GM12878 (cell line): ENCODE results near the gene RPRD1B. TPM values are rescaled to one million over a fixed set of nuclear protein-coding genes. Genes with fewer than 3 reads are reported as not detected.

Source experiments
- ATAC-seq: fragments of 200-7000 bp; cut with Tn5 transposase; 3 replicates; pipeline ENCODE4 v1.9.1; 2020; ENCODE audit warnings: mild to moderate bottlenecking, moderate library complexity
- BruUV-seq: library from RNA; stranded (reverse); fragments of 400-500 nt; replicated peaks from 2 replicates; lab custom pipeline; 2021; lab: Mats Ljungman, UMichigan
- CTCF ChIA-PET: fragments of 300-600 bp; sonication (Branson Sonifier 250); formaldehyde crosslinking; extraction: SDS; loops from one replicate; lab custom pipeline; 2021; ENCODE audit warnings: inconsistent platforms; lab: Yijun Ruan, JAX
- POLR2A ChIA-PET: fragments of 350-600 bp; formaldehyde crosslinking; extraction: SDS; loops from one replicate; lab custom pipeline; 2021; ENCODE audit warnings: inconsistent platforms; lab: Charles Lee
- RAD21 ChIA-PET: fragments of 300-600 bp; sonication (Branson Sonifier 250); formaldehyde crosslinking; loops from one replicate; lab custom pipeline; 2023; ENCODE audit warnings: antibody characterized with exemption; ENCODE audit not compliant: unreplicated experiment; lab: Charles Lee
- SMC1A ChIA-PET: fragments of 300-600 bp; sonication (Branson Sonifier 250); formaldehyde crosslinking; loops from one replicate; lab custom pipeline; 2023; ENCODE audit not compliant: unreplicated experiment, uncharacterized antibody; lab: Charles Lee
- DNase-seq: peaks from one replicate; pipeline ENCODE4 v3.0.0-alpha.2; 2011; ENCODE audit warnings: low read depth, low spot score
- FAIRE-seq: peaks from 3 replicates; lab custom pipeline; 2011; peaks lifted over from hg19 to GRCh38; lab: Jason Lieb, UNC
- H2AFZ ChIP-seq: 2 replicates; pipeline ENCODE4 v1.6.0; 2011; ENCODE audit warnings: low read depth, low read length, control low read depth; ENCODE audit not compliant: control insufficient read depth
- H3K27ac ChIP-seq: 2 replicates; pipeline ENCODE4 v1.5.1; 2011; ENCODE audit warnings: control low read depth; ENCODE audit not compliant: control insufficient read depth, insufficient read depth
- H3K27me3 ChIP-seq, 2 experiments: replicated peaks in 1 of 2; 2 replicates each; pipeline versions ENCODE4 v1.6.0 to v1.6.1; 2011; ENCODE audit warnings: low read length in 1 of 2; ENCODE audit not compliant: control insufficient read depth in 2 of 2, insufficient read depth in 2 of 2
- H3K36me3 ChIP-seq, 2 experiments: 2 replicates each; pipeline ENCODE4 v1.5.1; 2011; ENCODE audit warnings: low read length in 1 of 2; ENCODE audit not compliant: control insufficient read depth in 2 of 2, insufficient read depth in 2 of 2
- H3K4me1 ChIP-seq: 2 replicates; pipeline ENCODE4 v1.6.1; 2011; ENCODE audit warnings: mild to moderate bottlenecking, low read length, moderate library complexity, mixed read lengths; ENCODE audit not compliant: control insufficient read depth, insufficient read depth
- H3K4me2 ChIP-seq: 2 replicates; pipeline ENCODE4 v1.6.0; 2011; ENCODE audit warnings: control low read depth; ENCODE audit not compliant: control insufficient read depth, insufficient read depth
- H3K4me3 ChIP-seq: fragments of 200-600 bp; sonication (generic); 2 replicates; pipeline ENCODE4 v1.5.1; 2016
- H3K79me2 ChIP-seq: 2 replicates; pipeline ENCODE4 v1.6.0; 2011; ENCODE audit warnings: low read length; ENCODE audit not compliant: control insufficient read depth, insufficient read depth
- H3K9ac ChIP-seq: 2 replicates; pipeline ENCODE4 v1.8.0; 2011; ENCODE audit warnings: low read length, control low read depth, mixed read lengths; ENCODE audit not compliant: control insufficient read depth, insufficient read depth
- H3K9me3 ChIP-seq: replicated peaks from 3 replicates; pipeline ENCODE4 v1.5.1; 2011; ENCODE audit warnings: mild to moderate bottlenecking, low read length; ENCODE audit not compliant: control insufficient read depth, insufficient read depth
- H4K20me1 ChIP-seq: 2 replicates; pipeline ENCODE4 v1.6.0; 2011; ENCODE audit not compliant: control insufficient read depth, insufficient read depth
- CUX1 ChIP-seq: IDR thresholded peaks from 2 replicates; pipeline ENCODE4 v1.6.1; 2012; ENCODE audit warnings: improper control_type of control experiment, low read depth, low read length; ENCODE audit not compliant: insufficient replicate concordance
- NFXL1 ChIP-seq: fragments of 450-650 bp; IDR thresholded peaks from 2 replicates; pipeline ENCODE4 v1.6.1; 2017; ENCODE audit warnings: antibody characterized with exemption, mild to moderate bottlenecking, borderline replicate concordance
- SPI1 ChIP-seq: IDR thresholded peaks from 2 replicates; pipeline ENCODE4 v1.6.1; 2011; ENCODE audit warnings: low read depth, mild to moderate bottlenecking, low read length, moderate library complexity, borderline replicate concordance; ENCODE audit not compliant: insufficient read depth
- WGBS: methylation state at CpG from one replicate; pipeline ENCODE4 v1.1.6; 2016; ENCODE audit warnings: low lambda C conversion rate; ENCODE audit not compliant: insufficient replicate concordance, insufficient coverage; ENCODE audit errors: missing lambda C conversion rate; 5-methylcytosine and 5-hydroxymethylcytosine counted together
- in situ Hi-C: fragments of 300-500 bp; cut with MboI; formaldehyde crosslinking; loops from 9 replicates; pipeline ENCODE4 v1.14.3; 2018; ENCODE audit warnings: mixed read lengths
- intact Hi-C: fragments of 100-400 bp; cut with micrococcal nuclease; formaldehyde crosslinking; loops from one replicate; pipeline ENCODE4 v1.14.2; 2022; ENCODE audit not compliant: unreplicated experiment
- polyA plus RNA-seq, 11 experiments: library from polyadenylated mRNA; depleted of rRNA in 4 of 11; unstranded in 6 of 11; stranded (reverse) in 5 of 11; fragments of >200 nt; fragmentation: Nextera tagmentation in 4 of 11; fragmentation: Illumina TruSeq in 1 of 11; extraction: Ambion mirVana in 4 of 11; extraction: Trizol in 1 of 11; gene quantifications; 1 replicate in 1 of 11; 2 replicates in 10 of 11; pipeline versions ENCODE4 v1.2.1 to v1.2.3, GENCODE V29; 2011 to 2016; ENCODE audit warnings: inconsistent platforms in 2 of 11, missing spikeins in 2 of 11, low read depth in 1 of 11
- total RNA-seq, 4 experiments: library from RNA; depleted of rRNA in 3 of 4; stranded (reverse); fragments of >200 nt in 3 of 4; fragmentation: Illumina TruSeq in 1 of 4; extraction: Trizol in 1 of 4; gene quantifications; 2 replicates each; pipeline versions ENCODE4 v1.2.1 to v1.2.3, GENCODE V29; 2013 to 2021

Gene RPRD1B
- total and polyA plus RNA-seq, 10 of the 15 experiments (the other 5 are each of a cell fraction or from before 2014, with no cell fraction given), result 5.2 to 40.2 (median 30.0) TPM

GRCh38 chr20:38134427-38135270 is 101.1 kb downstream of the RPRD1B start:
- Histone ChIP-seq H3K4me1 (no peaks in the 10 kb centered on the region), H3K27ac (no peak overlapping the region), H4K20me1 (no peaks in the 10 kb centered on the region), H3K27me3 (no peaks in the 10 kb centered on the region; a peak in 1 of 4 replicates), H3K36me3 (no peaks in the 10 kb centered on the region), H3K9me3 (no peaks in the 10 kb centered on the region), H3K79me2 (no peaks in the 10 kb centered on the region), H2AFZ (no peak overlapping the region), H3K4me2 (no peak overlapping the region), H3K4me3 (no peak overlapping the region), H3K9ac (no peak overlapping the region)
- SMC1A ChIA-PET, result no interaction called here
- in situ Hi-C loops, result no loop called here
- FAIRE-seq, result no peak
- peak; percentile 37 for ATAC-seq
- CTCF ChIA-PET, result interaction anchor here (1.9 kb wide), 1 partner anchor 61 kb away, joined by 4 read pairs; no protein-coding TSS in a partner anchor
- WGBS, result 52% methylated on average over 9 of the region's 9 CpGs
- no peak for TF ChIP-seq NFXL1
- TF ChIP-seq SPI1, result peak; percentile 10; the same call in 1 of the 2 replicates
- intact Hi-C loops, result no loop called here
- no TSS peak for BruUV-seq
- RAD21 ChIA-PET, result no interaction called here
- POLR2A ChIA-PET, result no interaction called here
- DNase-seq, result no peak

GRCh38 chr20:38135271-38135650 is 101.7 kb downstream of the RPRD1B start:
- Histone ChIP-seq H4K20me1 (no peaks in the 10 kb centered on the region), H3K4me2 (no peak overlapping the region), H3K27ac (no peak overlapping the region), H3K36me3 (no peaks in the 10 kb centered on the region), H2AFZ (no peak overlapping the region), H3K9ac (no peak overlapping the region), H3K9me3 (no peaks in the 10 kb centered on the region), H3K79me2 (no peaks in the 10 kb centered on the region), H3K4me3 (no peak overlapping the region), H3K27me3 (no peaks in the 10 kb centered on the region; a peak in 1 of 4 replicates), H3K4me1 (no peaks in the 10 kb centered on the region)
- FAIRE-seq, result no peak
- no peak for DNase-seq
- no peak for TF ChIP-seq CUX1
- SMC1A ChIA-PET, result no interaction called here
- no peak for ATAC-seq
- intact Hi-C loops (no loop called here), in situ Hi-C loops (no loop called here)
- POLR2A ChIA-PET, result no interaction called here
- CTCF ChIA-PET, result interaction anchor here (1.9 kb wide), 1 partner anchor 61 kb away, joined by 4 read pairs; no protein-coding TSS in a partner anchor
- RAD21 ChIA-PET, result no interaction called here
- no TSS peak for BruUV-seq
- WGBS, result 46% methylated on average over 7 of the region's 7 CpGs
